WTC11 (cell line): ENCODE results near the gene KIF2C. TPM values are rescaled to one million over a fixed set of nuclear protein-coding genes. Genes with fewer than 3 reads are reported as not detected.
A peak's percentile ranks its signal among the peaks of the same experiment; 100 is the strongest.

Experiments used
- ATAC-seq: fragments of 200-7000 bp; cut with Tn5 transposase; 2 replicates; pipeline ENCODE4 v1.10.0; 2021; ENCODE audit warnings: mild to moderate bottlenecking, moderate library complexity
- CTCF ChIA-PET: fragments of 300-600 bp; sonication (Branson Sonifier 250); formaldehyde crosslinking; loops from one replicate; lab custom pipeline; 2021; ENCODE audit warnings: antibody characterized with exemption; lab: Charles Lee
- POLR2A ChIA-PET: fragments of 350-600 bp; sonication (Branson Sonifier 250); formaldehyde crosslinking; loops from one replicate; lab custom pipeline; 2021; ENCODE audit warnings: antibody characterized with exemption; lab: Charles Lee
- DNase-seq: peaks from one replicate; pipeline ENCODE4 v3.0.0; 2021; ENCODE audit warnings: low spot score
- H3K27ac Mint-ChIP-seq: 2 replicates; pipeline ENCODE4 v1.8.0; 2021; ENCODE audit warnings: mixed read lengths
- H3K27me3 Mint-ChIP-seq: 2 replicates; pipeline ENCODE4 v1.8.0; 2021; ENCODE audit warnings: low read depth, mild to moderate bottlenecking, moderate library complexity, mixed read lengths
- H3K36me3 Mint-ChIP-seq: 2 replicates; pipeline ENCODE4 v1.8.0; 2021; ENCODE audit warnings: mixed read lengths
- H3K4me1 Mint-ChIP-seq: 2 replicates; pipeline ENCODE4 v1.8.0; 2022; ENCODE audit warnings: mixed read lengths
- H3K4me3 Mint-ChIP-seq: 2 replicates; pipeline ENCODE4 v1.8.0; 2021; ENCODE audit warnings: mild to moderate bottlenecking, moderate library complexity, mixed read lengths
- H3K9me3 Mint-ChIP-seq: 2 replicates; pipeline ENCODE4 v1.8.0; 2021; ENCODE audit warnings: mixed read lengths
- ATF2 ChIP-seq: sonication (generic); formaldehyde crosslinking; IDR thresholded peaks from 2 replicates; pipeline ENCODE4 v1.8.1; 2022; ENCODE audit warnings: low read depth, missing genetic modification reagents, borderline replicate concordance
- CTCF ChIP-seq: fragments of 200-600 bp; IDR thresholded peaks from 2 replicates; pipeline ENCODE4 v1.8.0; 2022; ENCODE audit warnings: antibody characterized with exemption
- E2F1 ChIP-seq: sonication (generic); formaldehyde crosslinking; IDR thresholded peaks from 2 replicates; pipeline ENCODE4 v1.8.0; 2022; ENCODE audit warnings: mild to moderate bottlenecking, missing genetic modification reagents
- E2F4 ChIP-seq: sonication (generic); formaldehyde crosslinking; IDR thresholded peaks from 2 replicates; pipeline ENCODE4 v1.8.1; 2022; ENCODE audit warnings: low read depth, mild to moderate bottlenecking, moderate library complexity, missing genetic modification reagents, borderline replicate concordance
- ETV6 ChIP-seq: sonication (generic); formaldehyde crosslinking; IDR thresholded peaks from 2 replicates; pipeline ENCODE4 v1.8.1; 2022; ENCODE audit warnings: mild to moderate bottlenecking, missing genetic modification reagents
- FOXP1 ChIP-seq: sonication (generic); formaldehyde crosslinking; IDR thresholded peaks from 2 replicates; pipeline ENCODE4 v1.8.0; 2022; ENCODE audit warnings: missing genetic modification reagents, mild to moderate bottlenecking, moderate library complexity, borderline replicate concordance
- JAZF1 ChIP-seq: fragments of 250-450 bp; sonication (Bioruptor Pico); IDR thresholded peaks from 2 replicates; pipeline ENCODE4 v1.9.0; 2021; ENCODE audit warnings: moderate library complexity, mild to moderate bottlenecking, inconsistent platforms
- JUN ChIP-seq: sonication (generic); formaldehyde crosslinking; IDR thresholded peaks from 2 replicates; pipeline ENCODE4 v1.8.0; 2023; ENCODE audit warnings: mild to moderate bottlenecking, missing genetic modification reagents
- MXD4 ChIP-seq: fragments of 250-450 bp; sonication (Bioruptor Pico); IDR thresholded peaks from 2 replicates; pipeline ENCODE4 v1.8.0; 2021; ENCODE audit warnings: mild to moderate bottlenecking, moderate library complexity, borderline replicate concordance
- NFATC4 ChIP-seq: fragments of 250-450 bp; sonication (Bioruptor Pico); IDR thresholded peaks from 2 replicates; pipeline ENCODE4 v1.9.0; 2021; ENCODE audit warnings: mild to moderate bottlenecking
- NFE2L1 ChIP-seq: sonication (generic); formaldehyde crosslinking; IDR thresholded peaks from 2 replicates; pipeline ENCODE4 v1.8.1; 2023; ENCODE audit warnings: missing genetic modification reagents
- NR1H2 ChIP-seq: sonication (generic); formaldehyde crosslinking; IDR thresholded peaks from 2 replicates; pipeline ENCODE4 v1.9.0; 2021; ENCODE audit warnings: mild to moderate bottlenecking, moderate library complexity, missing genetic modification reagents
- PRDM15 ChIP-seq: sonication (generic); formaldehyde crosslinking; IDR thresholded peaks from 2 replicates; pipeline ENCODE4 v1.8.0; 2022; ENCODE audit warnings: missing genetic modification reagents
- PRRX2 ChIP-seq: fragments of 250-450 bp; sonication (Bioruptor Pico); IDR thresholded peaks from 2 replicates; pipeline ENCODE4 v1.8.0; 2021; ENCODE audit warnings: mild to moderate bottlenecking
- SMAD3 ChIP-seq: sonication (generic); formaldehyde crosslinking; IDR thresholded peaks from 2 replicates; pipeline ENCODE4 v1.8.0; 2022; ENCODE audit warnings: missing genetic modification reagents, mild to moderate bottlenecking, borderline replicate concordance
- SOX15 ChIP-seq: fragments of 250-450 bp; sonication (Bioruptor Pico); IDR thresholded peaks from 2 replicates; pipeline ENCODE4 v1.9.0; 2021; ENCODE audit warnings: mild to moderate bottlenecking
- TEAD1 ChIP-seq: sonication (generic); formaldehyde crosslinking; IDR thresholded peaks from 2 replicates; pipeline ENCODE4 v1.8.0; 2022; ENCODE audit warnings: mild to moderate bottlenecking, missing genetic modification reagents
- USF2 ChIP-seq: sonication (generic); formaldehyde crosslinking; IDR thresholded peaks from 2 replicates; pipeline ENCODE4 v1.8.1; 2023; ENCODE audit warnings: mild to moderate bottlenecking, missing genetic modification reagents, moderate library complexity
- ZNF121 ChIP-seq: sonication (generic); formaldehyde crosslinking; IDR thresholded peaks from 2 replicates; pipeline ENCODE4 v1.8.0; 2023; ENCODE audit warnings: missing genetic modification reagents
- total RNA-seq: library from RNA; stranded (reverse); gene quantifications from 3 replicates; pipeline ENCODE4 v1.2.3, GENCODE V29; 2021

Gene KIF2C
- total RNA-seq, 1 experiment from 2014 or later, result 93.8 TPM

- peaks cover 11% of the 10 kb centered on the region for H3K27me3 Mint-ChIP-seq
- ATAC-seq, result no peak
- H3K27ac Mint-ChIP-seq, result no peak overlapping the region; the same call in 1 of the 2 replicates
- H3K36me3 Mint-ChIP-seq, result no peaks in the 10 kb centered on the region
- no peak for DNase-seq
- TF ChIP-seq USF2 (CRISPR knock-in tag) (no peak), FOXP1 (CRISPR knock-in tag) (no peak), ZNF121 (CRISPR knock-in tag) (no peak), NR1H2 (CRISPR knock-in tag) (no peak), ETV6 (no peak), MXD4 (CRISPR knock-in tag) (no peak)
- CTCF ChIA-PET, result interaction anchor here (0.6 to 1.6 kb wide), 3 partner anchors 11 to 32 kb away, joined by 3 to 6 read pairs (median 5); partner anchors contain the start of gene RNU5D-1
- H3K4me3 Mint-ChIP-seq, result no peak overlapping the region
- POLR2A ChIA-PET, result no interaction called here
- peaks cover 4% of the 10 kb centered on the region; the same call in 1 of the 2 replicates for H3K4me1 Mint-ChIP-seq
- peaks cover 4% of the 10 kb centered on the region for H3K9me3 Mint-ChIP-seq
Measured at GRCh38 chr1:44714532-44714931, 25.1 kb upstream of the KIF2C start.

- DNase-seq (peak; percentile 72), ATAC-seq (peak; percentile 89)
- Mint-ChIP-seq H3K9me3 (peaks cover 4% of the 10 kb centered on the region), H3K4me3 (no peak overlapping the region), H3K4me1 (peaks cover 4% of the 10 kb centered on the region; the same call in 1 of the 2 replicates), H3K36me3 (no peaks in the 10 kb centered on the region), H3K27me3 (peaks cover 11% of the 10 kb centered on the region), H3K27ac (no peak overlapping the region; the same call in none of the 2 replicates)
- POLR2A ChIA-PET, result no interaction called here
- CTCF ChIA-PET, result interaction anchor here (1.4 to 1.6 kb wide), 2 partner anchors 11 to 16 kb away, joined by 5 to 6 read pairs; partner anchors contain the start of gene RNU5D-1
- TF ChIP-seq PRDM15 (CRISPR knock-in tag) (no peak), CTCF (peak; percentile 75)
Measured at GRCh38 chr1:44714944-44715571, 24.6 kb upstream of the KIF2C start.

GRCh38 chr1:44717156-44717555, 22.5 kb upstream of the KIF2C start:
- peaks cover 3% of the 10 kb centered on the region for H3K27me3 Mint-ChIP-seq
- H3K4me1 Mint-ChIP-seq, result peaks cover 4% of the 10 kb centered on the region; the same call in 1 of the 2 replicates
- POLR2A ChIA-PET, result no interaction called here
- no peak overlapping the region for H3K4me3 Mint-ChIP-seq
- H3K27ac Mint-ChIP-seq, result no peak overlapping the region
- ATAC-seq, result no peak
- no peaks in the 10 kb centered on the region for H3K36me3 Mint-ChIP-seq
- no peaks in the 10 kb centered on the region for H3K9me3 Mint-ChIP-seq
- no peak for DNase-seq
- CTCF ChIA-PET, result interaction anchor here (0.6 to 5.2 kb wide), 4 partner anchors 10 to 216 kb away, joined by 3 to 40 read pairs (median 5); partner anchors contain the start of gene RNU5D-1
- TF ChIP-seq NFE2L1 (CRISPR knock-in tag) (no peak), SOX15 (CRISPR knock-in tag) (no peak), E2F1 (CRISPR knock-in tag) (no peak), ATF2 (CRISPR knock-in tag) (no peak), NFATC4 (CRISPR knock-in tag) (no peak), SMAD3 (CRISPR knock-in tag) (no peak), E2F4 (CRISPR knock-in tag) (no peak), CTCF (no peak), JAZF1 (CRISPR knock-in tag) (no peak), TEAD1 (CRISPR knock-in tag) (no peak), PRRX2 (CRISPR knock-in tag) (no peak), JUN (CRISPR knock-in tag) (no peak)
